Globus pallidus (tissue), 1 donor: ENCODE measurements around the gene WDR12.
"Not testable (repeated sequence)": the region's sequence is repeated elsewhere in the genome, so short reads cannot be mapped to it uniquely, and the experiment has no call there.

Source experiments
- DNase-seq: peaks from one replicate; pipeline ENCODE4 v3.0.0-alpha.2; 2015; ENCODE audit warnings: low spot score

The WDR12 gene

GRCh38 chr2:202911512-202912341 is at the start of gene WDR12, which contains the start of gene CARF:
TSS of gene WDR12 (minus strand) at chr2:202911673. CDS start at chr2:202911476, 197 bp downstream.
TSS of gene CARF (plus strand) at chr2:202912275. CDS start at chr2:202941903, 29,628 bp downstream.
- DNase-seq: peak; percentile 96

DNA sequence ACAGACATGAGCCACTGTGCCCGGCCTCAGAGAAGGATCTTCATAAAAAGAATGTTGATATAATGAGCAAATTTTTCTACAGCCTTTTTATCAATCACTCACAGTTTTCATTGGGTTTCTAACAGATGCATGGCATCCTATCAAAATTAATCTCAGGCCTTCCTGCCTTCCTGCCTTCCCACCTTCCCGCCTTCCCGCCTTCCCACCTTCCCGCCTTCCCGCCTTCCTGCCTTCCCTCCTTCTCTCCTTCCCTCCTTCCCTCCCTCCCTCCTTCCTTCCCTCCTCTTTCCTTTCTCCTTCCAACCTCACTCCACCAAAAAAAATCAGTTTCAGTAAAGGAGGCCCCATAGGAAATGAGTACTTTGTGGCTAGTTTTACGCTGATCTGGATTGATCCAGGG is 49.1 kb upstream of the WDR12 start:
- no peak for DNase-seq

GRCh38 chr2:202950592-202950991 is 39.1 kb upstream of the WDR12 start:
- no peak for DNase-seq

- DNase-seq: not testable (repeated sequence)
Measured at GRCh38 chr2:202949333-202949732, 37.9 kb upstream of the WDR12 start.

DNA sequence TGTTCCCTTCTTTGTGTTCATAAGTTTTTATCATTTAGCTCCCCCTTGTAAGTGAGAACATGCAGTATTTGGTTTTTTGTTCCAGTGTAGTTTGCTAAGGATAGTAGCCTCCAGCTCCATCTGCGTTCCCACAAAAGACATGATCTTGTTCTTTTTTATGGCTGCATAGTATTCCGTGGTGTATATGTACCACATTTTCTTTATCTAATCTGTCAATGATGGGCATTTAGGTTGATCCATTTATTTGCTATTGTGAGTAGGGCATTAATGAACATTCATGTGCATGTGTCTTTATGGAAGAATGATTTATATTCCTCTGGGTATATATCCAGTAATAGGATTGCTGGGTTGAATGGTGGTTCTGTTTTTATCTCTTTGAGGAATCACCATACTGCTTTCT is 34.0 kb upstream of the WDR12 start:
- DNase-seq: no peak

DNA sequence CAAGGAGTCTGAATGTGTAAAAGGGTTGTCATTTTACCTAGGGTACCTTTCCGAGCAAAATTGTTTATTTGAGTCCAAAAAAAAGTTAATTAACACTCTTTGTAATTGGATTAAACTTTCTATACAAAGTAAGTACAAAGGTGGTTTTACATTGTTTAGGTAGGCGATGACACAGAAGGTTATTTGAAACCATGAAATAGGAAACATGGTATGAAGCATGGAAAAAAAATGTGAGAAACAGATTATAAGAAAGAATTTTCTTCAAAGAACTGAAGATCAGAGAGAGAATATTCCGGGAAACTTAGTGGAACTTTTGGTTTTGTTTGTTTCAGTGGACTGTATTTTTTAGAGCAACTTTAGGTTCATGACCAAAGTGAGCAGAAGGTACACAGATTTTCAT is 33.3 kb upstream of the WDR12 start:
- no peak for DNase-seq

- DNase-seq: no peak
Measured at GRCh38 chr2:202944408-202944807, 32.9 kb upstream of the WDR12 start.

- DNase-seq: no peak
Measured at GRCh38 chr2:202941771-202942170, 30.3 kb upstream of the WDR12 start.

DNA sequence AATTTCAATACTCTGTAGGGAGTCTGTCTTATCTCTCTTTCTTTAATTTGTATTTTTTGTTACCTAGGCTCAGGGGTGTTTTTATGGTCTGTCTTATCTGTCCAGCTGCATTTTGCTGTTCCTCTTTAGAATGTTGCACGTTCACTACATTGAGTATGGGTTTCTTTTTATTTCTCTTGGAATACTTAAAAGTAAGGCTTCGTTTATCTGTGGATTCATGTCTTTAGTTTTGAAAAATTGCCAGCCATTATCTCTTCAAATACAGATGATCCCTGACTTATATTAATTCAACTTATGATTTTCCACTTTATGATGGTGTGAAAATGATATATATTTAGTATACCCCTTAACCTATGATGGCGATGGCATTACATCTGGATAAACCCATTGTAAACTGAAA is 27.5 kb upstream of the WDR12 start:
- DNase-seq: no peak

DNA sequence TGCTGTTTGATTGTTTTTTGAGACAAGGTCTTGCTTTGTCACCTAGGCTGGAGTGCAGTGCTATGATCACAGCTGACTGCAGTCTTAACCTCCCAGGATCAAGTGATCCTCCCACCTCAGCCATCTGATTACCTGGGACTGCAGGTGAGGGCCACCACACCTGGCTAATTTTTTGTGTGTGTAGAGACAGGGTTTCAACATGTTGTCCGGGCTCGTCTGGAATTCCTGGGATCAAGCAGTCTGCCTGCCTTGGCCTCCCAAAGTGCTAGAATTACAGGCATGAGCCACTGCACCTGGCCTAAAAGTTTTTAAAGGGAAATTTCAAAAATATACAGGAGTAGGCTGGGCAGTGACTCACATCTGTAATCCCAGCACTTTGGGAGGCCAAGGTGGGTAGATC is 23.0 kb upstream of the WDR12 start:
- DNase-seq: no peak

- DNase-seq: no peak
Measured at GRCh38 chr2:202933958-202934357, 22.5 kb upstream of the WDR12 start.

DNA sequence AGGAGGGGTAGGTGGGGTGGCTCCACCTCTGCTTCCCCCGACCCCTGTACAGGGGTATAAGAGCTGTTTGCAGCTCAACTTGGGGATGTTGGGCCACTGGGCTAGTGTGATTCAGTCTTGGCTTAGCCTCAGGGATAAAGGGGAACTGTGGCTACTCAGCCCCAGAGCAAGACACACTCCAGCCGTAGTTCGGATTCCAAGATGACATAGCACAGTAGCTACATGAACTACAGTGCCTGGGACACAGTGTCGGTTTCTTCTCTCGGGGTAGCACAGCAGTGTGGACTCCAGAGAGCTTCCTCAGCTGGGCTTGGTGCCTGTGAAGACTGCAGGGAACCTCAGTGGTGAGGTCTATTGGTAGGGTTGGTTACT is 21.7 kb upstream of the WDR12 start:
- no peak for DNase-seq

DNA sequence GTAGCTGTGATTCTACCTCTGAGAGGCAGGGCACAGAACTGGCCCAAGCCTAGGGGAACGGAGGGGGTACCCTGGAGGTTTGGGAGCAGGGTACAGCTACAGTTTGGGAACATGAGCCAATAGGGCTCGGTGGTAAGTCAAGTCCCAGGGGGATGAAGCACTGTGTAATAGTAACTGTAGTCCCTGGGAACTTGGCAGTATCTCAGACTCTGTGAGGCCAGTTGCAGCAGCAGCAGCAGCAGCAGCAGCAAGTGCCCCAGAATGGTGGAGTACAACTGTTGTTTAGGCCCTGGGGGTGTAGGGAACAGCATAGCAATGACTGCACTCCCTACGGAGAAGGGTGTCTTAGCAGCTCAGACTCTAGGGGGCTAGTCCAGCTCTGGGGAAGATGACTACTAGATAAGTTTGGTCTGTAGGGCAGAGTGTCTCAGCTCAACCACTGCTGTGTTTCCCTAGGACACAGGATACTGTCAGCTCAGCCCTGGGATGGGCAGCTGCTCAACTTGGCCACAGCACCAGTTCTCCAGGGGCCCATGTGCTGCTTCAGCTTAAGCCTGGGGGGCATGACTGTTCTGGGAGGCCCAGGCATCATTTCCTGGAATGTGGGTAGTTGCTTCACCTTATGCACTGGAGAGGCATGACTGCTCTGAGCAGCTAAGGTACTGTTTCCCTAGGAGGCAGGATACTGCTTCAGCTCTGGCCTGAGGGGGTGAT is 21.1 kb upstream of the WDR12 start:
- DNase-seq: no peak

- DNase-seq: no peak
Measured at GRCh38 chr2:202918860-202919259, 7.4 kb upstream of the WDR12 start.

DNA sequence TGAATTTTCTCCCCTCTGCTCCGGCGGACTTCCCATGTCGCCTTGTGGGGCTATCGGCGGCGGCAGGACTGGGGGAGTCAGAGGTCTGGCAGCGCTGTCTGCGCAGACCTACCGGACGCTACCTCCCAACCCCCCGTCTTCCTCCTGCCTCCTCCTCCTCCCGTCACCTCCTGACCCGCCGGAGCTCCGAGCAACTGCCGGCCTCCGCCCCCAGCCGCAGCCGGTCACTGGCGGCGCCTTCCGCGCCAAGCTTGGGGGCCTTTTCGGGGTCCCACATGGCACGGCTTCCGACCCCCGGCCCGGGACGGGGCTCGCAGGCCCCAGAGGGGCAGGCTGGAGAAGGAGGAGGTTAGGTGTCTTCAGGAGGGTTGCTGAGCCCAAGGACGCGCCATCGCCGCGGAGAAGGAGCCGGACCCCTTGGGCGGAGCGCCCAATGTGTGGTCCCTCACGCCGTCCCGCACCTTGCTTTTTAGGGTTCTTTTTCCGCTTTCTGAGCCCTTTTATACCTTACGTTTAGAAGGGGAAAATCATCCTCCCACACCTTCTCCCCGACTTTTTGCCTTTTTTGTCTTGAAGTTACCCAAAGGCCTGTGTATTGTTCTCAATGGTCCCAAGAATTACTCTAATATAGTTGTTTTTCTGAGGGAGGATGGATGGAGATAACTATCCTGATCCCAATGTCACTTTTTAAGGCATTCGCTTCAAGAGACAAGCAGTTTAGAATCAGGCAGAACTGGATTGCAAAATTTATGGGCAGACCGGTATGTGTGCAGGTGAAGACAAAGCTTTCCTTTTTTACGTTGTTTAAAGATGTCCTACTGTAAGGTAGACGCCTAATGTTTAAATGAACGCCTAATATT is 1.1 kb upstream of the WDR12 start:
- not testable (repeated sequence) for DNase-seq

DNA sequence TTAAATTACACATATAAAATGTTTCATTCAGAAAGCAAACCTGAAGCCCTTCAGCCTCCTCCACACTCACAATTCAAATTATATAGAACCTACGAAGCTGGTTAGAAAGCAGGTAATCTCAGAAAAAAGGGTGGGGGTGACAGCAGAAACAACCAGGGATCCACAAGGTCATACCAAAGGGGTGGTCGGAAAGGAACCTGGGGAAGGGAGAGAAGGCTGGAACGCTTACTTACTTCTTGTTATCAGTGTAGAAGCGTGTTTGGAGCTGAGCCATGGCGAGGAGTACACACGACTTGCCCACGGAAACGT is 316 bp downstream of the WDR12 start:
- no peak for DNase-seq

GRCh38 chr2:202910698-202911097 is 775 bp downstream of the WDR12 start:
- no peak for DNase-seq

DNA sequence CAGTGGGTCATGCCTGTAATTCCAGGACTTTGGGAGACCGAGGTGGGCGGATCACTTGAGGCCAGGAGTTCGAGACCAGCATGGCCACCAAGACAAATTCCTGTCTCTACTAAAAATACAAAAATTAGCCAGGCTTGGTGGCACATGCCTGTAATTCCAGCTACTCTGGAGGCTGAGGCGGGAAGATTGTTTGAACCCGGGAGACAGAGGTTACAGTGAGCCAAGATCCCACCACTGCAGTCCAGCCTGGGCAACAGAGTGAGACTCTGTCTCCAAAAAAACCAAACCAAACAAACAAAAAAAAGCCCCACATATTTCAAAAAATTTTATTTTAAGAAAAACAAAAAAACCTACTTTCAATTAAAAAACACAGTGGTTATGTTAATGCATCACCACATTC is 1.2 kb downstream of the WDR12 start:
- not testable (repeated sequence) for DNase-seq

- no peak for DNase-seq
Measured at GRCh38 chr2:202909394-202910192, 1.9 kb downstream of the WDR12 start.

- DNase-seq: no peak
Measured at GRCh38 chr2:202908186-202908585, 3.3 kb downstream of the WDR12 start.

DNA sequence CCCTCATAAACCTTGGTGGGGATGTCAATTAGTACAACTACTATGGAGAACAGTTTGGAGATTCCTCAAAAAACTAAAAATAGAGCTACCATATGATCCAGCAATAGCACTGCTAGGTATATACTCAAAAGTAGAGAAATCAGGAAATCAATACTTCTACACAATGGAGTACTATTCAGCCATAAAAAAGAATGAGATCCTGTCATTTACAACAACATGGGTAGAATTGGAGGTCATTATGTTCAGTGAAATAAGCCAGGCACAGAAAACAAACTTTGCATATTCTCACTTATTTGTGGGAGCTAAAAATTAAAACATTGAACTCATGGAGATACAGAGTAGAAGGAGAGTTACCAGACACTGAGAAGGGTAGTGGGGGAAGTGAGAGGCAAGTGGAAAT is 6.0 kb downstream of the WDR12 start:
- not testable (repeated sequence) for DNase-seq

DNA sequence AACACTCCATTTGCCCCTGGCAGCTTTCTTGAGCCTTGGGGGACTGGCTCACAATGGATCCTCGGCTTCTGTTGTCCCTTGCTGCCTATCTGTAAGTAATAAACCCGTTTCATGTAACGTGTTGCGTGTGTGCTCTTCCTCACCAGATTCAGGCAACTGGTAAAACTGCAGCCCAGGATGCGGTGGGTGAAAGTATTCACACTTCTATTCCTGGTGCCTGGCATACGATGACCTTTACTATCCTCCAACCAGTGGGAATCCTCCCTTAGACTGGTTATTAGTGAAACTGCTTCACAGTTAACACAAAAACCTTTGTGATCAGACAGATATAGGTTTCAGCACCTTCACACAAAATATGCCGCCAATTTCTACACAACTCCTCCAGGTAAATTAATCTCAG is 26.3 kb downstream of the WDR12 start:
- DNase-seq: no peak
